Effector memory CD8-positive, alpha-beta T cell (primary cell): ENCODE measurements around the gene MNT.

Experiments
- ATAC-seq: fragments of 150-1000 bp; cut with Tn5 transposase; replicated peaks from 2 replicates; pipeline ENCODE4 v1.10.0; 2021; ENCODE audit warnings: mild to moderate bottlenecking, moderate library complexity
- DNase-seq, 3 experiments: peaks; one replicate each; pipeline ENCODE4 v3.0.0; 2021
- H3K27ac Mint-ChIP-seq, 2 donors: one replicate each; pipeline ENCODE4 v1.8.0; 2022; ENCODE audit warnings: mild to moderate bottlenecking in 2 of 2, mixed read lengths in 2 of 2, moderate library complexity in 2 of 2
- H3K27me3 Mint-ChIP-seq, 2 donors: one replicate each; pipeline ENCODE4 v1.8.0; 2022; ENCODE audit warnings: mixed read lengths in 2 of 2
- H3K36me3 Mint-ChIP-seq: one replicate; pipeline ENCODE4 v1.8.0; 2022; ENCODE audit warnings: mild to moderate bottlenecking, moderate library complexity, mixed read lengths; ENCODE audit not compliant: insufficient read depth
- H3K4me1 Mint-ChIP-seq, 2 donors: one replicate each; pipeline ENCODE4 v1.8.0; 2022; ENCODE audit warnings: low read depth in 2 of 2, mixed read lengths in 2 of 2
- H3K4me3 Mint-ChIP-seq, 2 donors: one replicate each; pipeline ENCODE4 v1.8.0; 2022; ENCODE audit warnings: mild to moderate bottlenecking in 2 of 2, mixed read lengths in 2 of 2, moderate library complexity in 2 of 2
- H3K9me3 Mint-ChIP-seq, 2 donors: one replicate each; pipeline ENCODE4 v1.8.0; 2022; ENCODE audit warnings: mixed read lengths in 2 of 2

Gene MNT

GRCh38 chr17:2377659-2378058 is 23.2 kb downstream of the MNT start:
- DNase-seq (no peak), ATAC-seq (no peak)
- Mint-ChIP-seq H3K36me3 (peaks cover 43% of the 10 kb centered on the region), H3K9me3 (no peaks in the 10 kb centered on the region), H3K4me1 (no peaks in the 10 kb centered on the region), H3K27me3 (no peaks in the 10 kb centered on the region), H3K27ac (no peak overlapping the region), H3K4me3 (no peak overlapping the region)

- DNase-seq, result no peak
- peak overlapping the region in 1 of 2 donors; percentile 85 for H3K27ac Mint-ChIP-seq
- peaks cover 33% of the 10 kb centered on the region for H3K36me3 Mint-ChIP-seq
These were observed 24.8 kb downstream of the MNT start for GRCh38 chr17:2376107-2376506.

GRCh38 chr17:2375406-2375805 is 25.5 kb downstream of the MNT start:
- H3K4me3 Mint-ChIP-seq, result no peak overlapping the region
- no peak overlapping the region for H3K27ac Mint-ChIP-seq
- DNase-seq (no peak), ATAC-seq (no peak)
- no peaks in the 10 kb centered on the region for H3K9me3 Mint-ChIP-seq
- peaks cover 26% of the 10 kb centered on the region for H3K36me3 Mint-ChIP-seq
- H3K27me3 Mint-ChIP-seq, result no peaks in the 10 kb centered on the region
- H3K4me1 Mint-ChIP-seq, result no peaks in the 10 kb centered on the region

More at GRCh38 chr17:2376107-2376506, 24.8 kb downstream of the MNT start:
- no peaks in the 10 kb centered on the region for H3K27me3 Mint-ChIP-seq
- H3K4me3 Mint-ChIP-seq, result no peak overlapping the region
- ATAC-seq, result no peak
- H3K4me1 Mint-ChIP-seq, result no peaks in the 10 kb centered on the region
- no peaks in the 10 kb centered on the region for H3K9me3 Mint-ChIP-seq

GRCh38 chr17:2374549-2375285 is 26.1 kb downstream of the MNT start:
- Mint-ChIP-seq H3K4me1 (no peaks in the 10 kb centered on the region), H3K27me3 (no peaks in the 10 kb centered on the region), H3K9me3 (no peaks in the 10 kb centered on the region), H3K27ac (no peak overlapping the region), H3K36me3 (peaks cover 29% of the 10 kb centered on the region), H3K4me3 (no peak overlapping the region)
- no peak for DNase-seq
- no peak for ATAC-seq

GRCh38 chr17:2373179-2373578 is 27.7 kb downstream of the MNT start:
- Mint-ChIP-seq H3K27ac (no peak overlapping the region), H3K4me3 (no peak overlapping the region), H3K4me1 (no peaks in the 10 kb centered on the region), H3K27me3 (no peaks in the 10 kb centered on the region), H3K36me3 (peaks cover 21% of the 10 kb centered on the region), H3K9me3 (no peaks in the 10 kb centered on the region)
- no peak for ATAC-seq
- DNase-seq, result no peak

- no peak for ATAC-seq
- no peak overlapping the region for H3K27ac Mint-ChIP-seq
These were observed 28.2 kb downstream of the MNT start for GRCh38 chr17:2372681-2373080.

GRCh38 chr17:2372180-2372579 is 28.7 kb downstream of the MNT start:
- ATAC-seq (no peak), DNase-seq (no peak)
- Mint-ChIP-seq H3K4me1 (no peaks in the 10 kb centered on the region), H3K27ac (no peak overlapping the region), H3K4me3 (no peak overlapping the region), H3K27me3 (no peaks in the 10 kb centered on the region), H3K36me3 (peaks cover 15% of the 10 kb centered on the region), H3K9me3 (no peaks in the 10 kb centered on the region)

More at GRCh38 chr17:2372681-2373080, 28.2 kb downstream of the MNT start:
- no peak for DNase-seq
- Mint-ChIP-seq H3K4me1 (no peaks in the 10 kb centered on the region), H3K36me3 (peaks cover 16% of the 10 kb centered on the region), H3K4me3 (no peak overlapping the region), H3K9me3 (no peaks in the 10 kb centered on the region), H3K27me3 (no peaks in the 10 kb centered on the region)

- no peak for ATAC-seq
These were observed 29.4 kb downstream of the MNT start for GRCh38 chr17:2371183-2372130.

GRCh38 chr17:2370211-2370589 is 30.7 kb downstream of the MNT start:
- Mint-ChIP-seq H3K36me3 (peaks cover 17% of the 10 kb centered on the region), H3K9me3 (no peaks in the 10 kb centered on the region), H3K4me1 (no peaks in the 10 kb centered on the region), H3K4me3 (no peak overlapping the region), H3K27ac (peak overlapping the region; percentile 44 to 68), H3K27me3 (no peaks in the 10 kb centered on the region)
- ATAC-seq, result no peak
- DNase-seq, result no peak

More at GRCh38 chr17:2371183-2372130, 29.4 kb downstream of the MNT start:
- Mint-ChIP-seq H3K36me3 (peaks cover 10% of the 10 kb centered on the region), H3K27me3 (no peaks in the 10 kb centered on the region), H3K4me1 (no peaks in the 10 kb centered on the region), H3K9me3 (no peaks in the 10 kb centered on the region), H3K4me3 (no peak overlapping the region), H3K27ac (peak overlapping the region in 1 of 2 donors; percentile 8)
- no peak for DNase-seq

GRCh38 chr17:2369551-2370210 is 31.2 kb downstream of the MNT start:
- ATAC-seq (no peak), DNase-seq (no peak)
- Mint-ChIP-seq H3K27ac (peak overlapping the region; percentile 57 to 68), H3K9me3 (no peaks in the 10 kb centered on the region), H3K4me3 (no peak overlapping the region), H3K4me1 (no peaks in the 10 kb centered on the region), H3K27me3 (no peaks in the 10 kb centered on the region), H3K36me3 (peaks cover 17% of the 10 kb centered on the region)

- ATAC-seq, result no peak
- Mint-ChIP-seq H3K9me3 (no peaks in the 10 kb centered on the region), H3K4me3 (no peak overlapping the region), H3K36me3 (peaks cover 14% of the 10 kb centered on the region), H3K27me3 (no peaks in the 10 kb centered on the region), H3K4me1 (no peaks in the 10 kb centered on the region), H3K27ac (peak overlapping the region in 1 of 2 donors; percentile 57)
- DNase-seq, result no peak
These were observed 31.8 kb downstream of the MNT start for GRCh38 chr17:2369039-2369438.

- Mint-ChIP-seq H3K27me3 (no peaks in the 10 kb centered on the region), H3K4me3 (no peak overlapping the region), H3K27ac (no peak overlapping the region), H3K4me1 (no peaks in the 10 kb centered on the region), H3K36me3 (peaks cover 18% of the 10 kb centered on the region), H3K9me3 (no peaks in the 10 kb centered on the region)
- no peak for ATAC-seq
- DNase-seq, result no peak
These were observed 32.5 kb downstream of the MNT start for GRCh38 chr17:2368359-2368758.

GRCh38 chr17:2366747-2367494 is 33.9 kb downstream of the MNT start:
- ATAC-seq, result no peak
- H3K4me1 Mint-ChIP-seq, result no peaks in the 10 kb centered on the region
- peaks cover 18% of the 10 kb centered on the region for H3K36me3 Mint-ChIP-seq
- no peaks in the 10 kb centered on the region for H3K27me3 Mint-ChIP-seq
- DNase-seq, result no peak
- no peak overlapping the region for H3K27ac Mint-ChIP-seq
- no peaks in the 10 kb centered on the region for H3K9me3 Mint-ChIP-seq
- H3K4me3 Mint-ChIP-seq, result no peak overlapping the region
